Lower leg skin (tissue), 4 donors: ENCODE results near the gene SSR1. TPM values are rescaled to one million over a fixed set of nuclear protein-coding genes. Genes with fewer than 3 reads are reported as not detected.
A peak's percentile ranks its signal among the peaks of the same experiment; 100 is the strongest.

Source experiments
- DNase-seq, 2 donors: peaks; one replicate each; pipeline ENCODE4 v3.0.0-alpha.2; 2019; ENCODE audit warnings: low spot score in 2 of 2
- H3K4me3 ChIP-seq: fragments of 200-600 bp; sonication (generic); 2 replicates; pipeline ENCODE4 v1.5.1; 2017; ENCODE audit warnings: mild to moderate bottlenecking, low read depth; ENCODE audit not compliant: poor library complexity, severe bottlenecking
- POLR2A ChIP-seq, 2 donors: fragments of 450-650 bp; IDR thresholded peaks; one replicate each; pipeline ENCODE4 v1.6.1; 2016 to 2017; ENCODE audit warnings: antibody characterized with exemption in 2 of 2, mild to moderate bottlenecking in 1 of 2, moderate library complexity in 1 of 2
- WGBS, 2 donors: methylation state at CpG; one replicate each; pipeline ENCODE4 v1.1.5; 2018; 5-methylcytosine and 5-hydroxymethylcytosine counted together
- intact Hi-C: fragments of 100-400 bp; cut with DNase I; formaldehyde crosslinking; loops from one replicate; pipeline ENCODE4 v1.15.0; 2023; ENCODE audit warnings: low total_unique reads
- total RNA-seq, 4 donors: library from RNA; depleted of rRNA; stranded (reverse); fragments of >200 nt; gene quantifications; one replicate each; pipeline ENCODE4 v1.1.0, GENCODE V29; 2016
- TF ChIP-seq, protein P1 (sequence below), 3 donors: fragments of 450-650 bp; IDR thresholded peaks; one replicate each; pipeline ENCODE4 v1.5.1; 2016; ENCODE audit warnings: antibody characterized with exemption in 3 of 3, mild to moderate bottlenecking in 3 of 3, moderate library complexity in 2 of 3

The SSR1 gene
- total RNA-seq, 4 donors from 2014 or later: 31.4 to 42.9 (median 35.3) TPM

DNA sequence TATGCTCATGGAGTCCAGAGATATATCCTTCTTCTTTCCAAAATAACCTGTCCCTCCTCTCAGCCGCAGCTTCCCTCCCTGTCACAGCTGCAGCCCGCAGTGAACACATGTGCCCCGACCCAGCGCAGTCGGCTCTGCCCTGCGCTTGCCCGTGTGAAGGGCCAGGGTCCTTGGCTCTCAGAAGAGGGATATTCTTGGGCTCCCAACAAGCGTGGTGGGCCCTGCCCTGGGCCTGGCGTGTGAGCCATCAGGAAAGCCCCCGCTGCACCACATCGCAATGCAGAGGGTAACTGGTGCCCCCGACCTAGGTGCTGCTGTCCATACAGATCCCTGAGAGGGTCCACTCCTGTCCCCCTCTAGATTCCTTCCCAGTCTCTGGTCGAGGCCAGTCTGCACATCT, 65.2 kb downstream of the SSR1 start:
- TF ChIP-seq, protein P1, sequence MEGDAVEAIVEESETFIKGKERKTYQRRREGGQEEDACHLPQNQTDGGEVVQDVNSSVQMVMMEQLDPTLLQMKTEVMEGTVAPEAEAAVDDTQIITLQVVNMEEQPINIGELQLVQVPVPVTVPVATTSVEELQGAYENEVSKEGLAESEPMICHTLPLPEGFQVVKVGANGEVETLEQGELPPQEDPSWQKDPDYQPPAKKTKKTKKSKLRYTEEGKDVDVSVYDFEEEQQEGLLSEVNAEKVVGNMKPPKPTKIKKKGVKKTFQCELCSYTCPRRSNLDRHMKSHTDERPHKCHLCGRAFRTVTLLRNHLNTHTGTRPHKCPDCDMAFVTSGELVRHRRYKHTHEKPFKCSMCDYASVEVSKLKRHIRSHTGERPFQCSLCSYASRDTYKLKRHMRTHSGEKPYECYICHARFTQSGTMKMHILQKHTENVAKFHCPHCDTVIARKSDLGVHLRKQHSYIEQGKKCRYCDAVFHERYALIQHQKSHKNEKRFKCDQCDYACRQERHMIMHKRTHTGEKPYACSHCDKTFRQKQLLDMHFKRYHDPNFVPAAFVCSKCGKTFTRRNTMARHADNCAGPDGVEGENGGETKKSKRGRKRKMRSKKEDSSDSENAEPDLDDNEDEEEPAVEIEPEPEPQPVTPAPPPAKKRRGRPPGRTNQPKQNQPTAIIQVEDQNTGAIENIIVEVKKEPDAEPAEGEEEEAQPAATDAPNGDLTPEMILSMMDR (IDR thresholded peaks at IDR 0.05): no peak
- TF ChIP-seq POLR2A (IDR thresholded peaks at IDR 0.05): no peak
- intact Hi-C loops: loop anchor here (10.0 kb wide), 1 partner anchor 573 kb away; no protein-coding TSS in a partner anchor
- 87 to 94% methylated on average over 9 to 13 of the region's 13 CpGs for WGBS, 2 donors
- no peak overlapping the region for H3K4me3 ChIP-seq
- no peak for DNase-seq

DNA sequence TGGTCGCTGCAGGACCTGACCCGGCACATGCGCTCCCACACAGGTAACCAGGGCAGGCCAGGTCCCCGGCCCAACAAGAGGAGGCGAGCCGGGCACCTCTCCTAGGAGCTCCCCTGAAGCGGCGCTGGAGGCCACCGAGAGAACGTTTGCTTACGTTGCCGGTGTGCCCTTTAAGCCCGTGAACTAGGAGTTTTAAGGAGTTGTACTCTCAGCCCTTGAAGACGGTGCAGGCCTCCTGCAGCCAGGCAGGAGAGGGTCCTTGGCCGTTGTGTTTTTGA, 65.9 kb downstream of the SSR1 start:
- DNase-seq: no peak
- WGBS, 2 donors: 95% methylated on average over 14 to 15 of the region's 15 CpGs
- no peak for TF ChIP-seq POLR2A (IDR thresholded peaks at IDR 0.05)
- TF ChIP-seq, protein P1 (IDR thresholded peaks at IDR 0.05): no peak
- H3K4me3 ChIP-seq: no peak overlapping the region
- intact Hi-C loops: loop anchor here (10.0 kb wide), 1 partner anchor 572 kb away; no protein-coding TSS in a partner anchor

- TF ChIP-seq, protein P1 (IDR thresholded peaks at IDR 0.05): no peak
- no peak for TF ChIP-seq POLR2A (IDR thresholded peaks at IDR 0.05)
- intact Hi-C loops: loop anchor here (10.0 kb wide), 1 partner anchor 572 kb away; no protein-coding TSS in a partner anchor
- no peak overlapping the region for H3K4me3 ChIP-seq
- DNase-seq: no peak
- 93 to 95% methylated on average over 71 of the region's 71 CpGs for WGBS, 2 donors
Measured at GRCh38 chr6:7246401-7247178, 66.4 kb downstream of the SSR1 start.

DNA sequence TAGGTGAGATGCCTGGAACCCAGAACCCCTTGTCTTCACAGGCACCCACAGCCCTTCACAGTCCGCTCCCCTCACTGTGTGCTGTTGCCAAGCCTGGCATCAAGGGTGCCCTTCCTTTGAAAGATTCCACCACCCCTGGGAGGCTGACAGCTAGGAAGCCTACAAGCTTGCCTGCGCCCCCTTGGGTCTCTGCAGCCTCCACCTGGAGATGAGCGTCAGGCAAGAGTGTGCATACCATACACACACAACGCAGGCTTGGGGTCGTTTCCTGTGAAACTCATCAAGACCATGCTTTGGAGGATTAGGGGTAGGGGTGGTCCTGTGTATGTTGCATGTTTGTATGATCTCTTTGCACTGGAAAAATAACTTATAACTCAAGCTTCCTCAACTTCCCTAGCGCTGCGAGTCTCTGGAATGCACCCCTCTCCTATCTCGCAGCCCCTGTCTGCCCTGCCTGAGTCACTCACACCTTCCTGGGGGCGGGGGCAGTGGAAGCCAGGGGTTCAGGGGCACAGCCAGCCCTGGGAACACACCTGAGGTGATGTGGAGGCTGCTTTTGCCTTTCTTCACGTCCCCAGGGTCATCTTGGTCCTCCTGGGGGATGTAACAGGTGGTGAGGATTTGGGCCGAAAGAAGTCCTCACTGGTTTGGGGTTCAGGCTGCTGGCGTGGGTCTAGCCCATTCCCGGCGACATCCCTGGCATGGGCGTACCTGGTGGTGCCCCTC, 67.2 kb downstream of the SSR1 start:
- no peak for DNase-seq
- no peak overlapping the region for H3K4me3 ChIP-seq
- intact Hi-C loops: loop anchor here (10.0 kb wide), 1 partner anchor 571 kb away; no protein-coding TSS in a partner anchor
- TF ChIP-seq, protein P1 (IDR thresholded peaks at IDR 0.05): no peak
- TF ChIP-seq POLR2A (IDR thresholded peaks at IDR 0.05): no peak
- WGBS, 2 donors: 93 to 94% methylated on average over 15 of the region's 15 CpGs

GRCh38 chr6:7243179-7243981, 69.6 kb downstream of the SSR1 start:
- intact Hi-C loops: loop anchor here (5.0 to 10.0 kb wide), 2 partner anchors 521 to 569 kb away; no protein-coding TSS in a partner anchor
- peak in 1 of 2 donors; percentile 61 for DNase-seq
- WGBS, 2 donors: 3 to 6% methylated on average over 7 of the region's 7 CpGs
- TF ChIP-seq, protein P1 (IDR thresholded peaks at IDR 0.05): peak in 1 of 3 donors; percentile 24
- TF ChIP-seq POLR2A (IDR thresholded peaks at IDR 0.05): no peak
- no peak overlapping the region for H3K4me3 ChIP-seq
